H1 (cell line): ENCODE data around the gene SLC15A3. TPM values are rescaled to one million over a fixed set of nuclear protein-coding genes. Genes with fewer than 3 reads are reported as not detected.
A peak's percentile ranks its signal among the peaks of the same experiment; 100 is the strongest.

Experiments used
- EP300 ChIP-seq, 2 experiments: IDR thresholded peaks; 1 replicate in 1 of 2; 2 replicates in 1 of 2; pipeline ENCODE4 v1.6.1; 2011 to 2012; ENCODE audit warnings: low read depth in 2 of 2, low read length in 2 of 2, mild to moderate bottlenecking in 2 of 2, borderline replicate concordance in 1 of 2, inconsistent platforms in 1 of 2, moderate library complexity in 1 of 2
- GABPA ChIP-seq: IDR thresholded peaks from 2 replicates; pipeline ENCODE4 v1.6.1; 2011; ENCODE audit warnings: mild to moderate bottlenecking, low read length, moderate library complexity, borderline replicate concordance; ENCODE audit not compliant: insufficient read depth
- NANOG ChIP-seq: IDR thresholded peaks from 2 replicates; pipeline ENCODE4 v1.6.1; 2011; ENCODE audit warnings: low read length, low read depth, mild to moderate bottlenecking, inconsistent platforms; ENCODE audit not compliant: insufficient read depth, poor library complexity, severe bottlenecking
- SIRT6 ChIP-seq: IDR thresholded peaks from one replicate; pipeline ENCODE4 v1.7.1; 2012; ENCODE audit warnings: low read length, inconsistent platforms
- SP1 ChIP-seq: IDR thresholded peaks from 2 replicates; pipeline ENCODE4 v1.6.1; 2011; ENCODE audit warnings: low read depth, low read length
- polyA plus RNA-seq, 7 experiments: library from polyadenylated mRNA; depleted of rRNA in 3 of 7; stranded (reverse) in 5 of 7; unstranded in 2 of 7; fragments of >200 nt in 5 of 7; fragments of 200-250 nt in 2 of 7; gene quantifications; 1 replicate in 5 of 7; 2 replicates in 1 of 7; 4 replicates in 1 of 7; pipeline versions ENCODE4 v1.2.1 to v1.2.3, GENCODE V29; 2011 to 2013; ENCODE audit warnings: missing spikeins in 2 of 7, mixed read lengths in 2 of 7
- total RNA-seq: library from RNA; stranded (reverse); fragmentation: NEBNext Ultra II Directional; extraction: Animal tissue kit (Norgen Biotek cat#: 25700); gene quantifications from 2 replicates; pipeline ENCODE4 v1.2.1, GENCODE V29; 2021
- TF ChIP-seq, protein P1 (sequence below), 3 experiments: IDR thresholded peaks; 1 replicate in 2 of 3; 2 replicates in 1 of 3; pipeline versions ENCODE4 v1.5.1 to v1.6.1; 2011; ENCODE audit warnings: low read length in 3 of 3, mild to moderate bottlenecking in 3 of 3, inconsistent platforms in 2 of 3, low read depth in 1 of 3, moderate library complexity in 1 of 3; ENCODE audit not compliant: insufficient read depth in 1 of 3; ENCODE audit errors: control extremely low read depth in 1 of 3
- TF ChIP-seq, protein P2 (sequence below): IDR thresholded peaks from 2 replicates; pipeline ENCODE4 v1.6.1; 2012; ENCODE audit warnings: low read length, inconsistent platforms

SLC15A3 gene
- total and polyA plus RNA-seq, 2 of the 8 experiments (the other 6 are each of a cell fraction or from before 2014, with no cell fraction given) = 25.8 to 31.0 TPM

DNA sequence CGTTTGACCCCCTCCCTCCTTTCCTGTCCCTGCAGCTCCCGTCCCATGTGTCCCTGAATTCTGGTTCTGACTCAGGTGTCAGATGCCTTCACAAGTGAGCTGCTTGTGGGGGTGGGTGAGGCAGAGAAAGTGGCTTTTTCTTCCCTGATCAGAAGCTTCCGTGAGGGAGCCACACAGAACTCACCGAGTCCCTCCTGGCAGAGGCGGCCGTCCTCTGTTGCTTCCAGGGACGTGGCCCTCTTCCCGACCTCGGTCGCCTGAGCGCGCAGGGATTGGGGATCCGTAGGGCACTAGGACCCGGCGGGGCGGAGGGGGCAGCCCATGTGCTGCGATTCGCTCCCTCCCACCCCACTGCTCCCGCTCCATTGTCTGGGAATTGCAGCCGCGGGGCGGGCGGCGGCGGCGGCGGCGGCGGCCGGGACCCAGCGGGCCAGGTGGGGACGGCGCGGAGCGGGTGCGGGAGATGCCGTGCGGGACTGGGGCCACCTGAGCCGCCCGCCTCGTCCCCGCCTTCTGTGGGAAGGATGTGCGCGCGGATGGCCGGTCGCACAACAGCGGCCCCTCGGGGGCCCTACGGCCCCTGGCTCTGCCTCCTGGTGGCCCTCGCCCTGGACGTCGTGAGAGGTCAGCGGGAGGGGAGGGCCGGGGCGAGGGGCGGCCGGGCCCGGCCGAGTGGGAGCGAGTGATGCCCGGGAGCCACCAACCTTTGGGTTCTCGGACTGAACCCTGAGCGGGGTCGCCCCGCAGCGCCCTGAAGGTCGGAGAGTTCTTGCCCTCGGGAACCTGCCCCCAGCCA lies 27.7 kb downstream of the SLC15A3 start, which contains the start of gene TMEM132A (continued):
- TF ChIP-seq, protein P1, sequence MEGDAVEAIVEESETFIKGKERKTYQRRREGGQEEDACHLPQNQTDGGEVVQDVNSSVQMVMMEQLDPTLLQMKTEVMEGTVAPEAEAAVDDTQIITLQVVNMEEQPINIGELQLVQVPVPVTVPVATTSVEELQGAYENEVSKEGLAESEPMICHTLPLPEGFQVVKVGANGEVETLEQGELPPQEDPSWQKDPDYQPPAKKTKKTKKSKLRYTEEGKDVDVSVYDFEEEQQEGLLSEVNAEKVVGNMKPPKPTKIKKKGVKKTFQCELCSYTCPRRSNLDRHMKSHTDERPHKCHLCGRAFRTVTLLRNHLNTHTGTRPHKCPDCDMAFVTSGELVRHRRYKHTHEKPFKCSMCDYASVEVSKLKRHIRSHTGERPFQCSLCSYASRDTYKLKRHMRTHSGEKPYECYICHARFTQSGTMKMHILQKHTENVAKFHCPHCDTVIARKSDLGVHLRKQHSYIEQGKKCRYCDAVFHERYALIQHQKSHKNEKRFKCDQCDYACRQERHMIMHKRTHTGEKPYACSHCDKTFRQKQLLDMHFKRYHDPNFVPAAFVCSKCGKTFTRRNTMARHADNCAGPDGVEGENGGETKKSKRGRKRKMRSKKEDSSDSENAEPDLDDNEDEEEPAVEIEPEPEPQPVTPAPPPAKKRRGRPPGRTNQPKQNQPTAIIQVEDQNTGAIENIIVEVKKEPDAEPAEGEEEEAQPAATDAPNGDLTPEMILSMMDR (IDR thresholded peaks at IDR 0.05; ENCODE audit: control extremely low read depth in 1 of 3, insufficient read depth in 1 of 3, low read depth in 1 of 3, low read length in 3 of 3) = no peak
- TF ChIP-seq NANOG (no peak), SP1 (no peak), GABPA (no peak), SIRT6 (no peak), EP300 (IDR thresholded peaks at IDR 0.05; ENCODE audit: borderline replicate concordance in 1 of 2, low read depth in 2 of 2, low read length in 2 of 2) (peak in 1 of 2 experiments; percentile 27; a peak in 1 of 3 replicates)
- TF ChIP-seq, protein P2, sequence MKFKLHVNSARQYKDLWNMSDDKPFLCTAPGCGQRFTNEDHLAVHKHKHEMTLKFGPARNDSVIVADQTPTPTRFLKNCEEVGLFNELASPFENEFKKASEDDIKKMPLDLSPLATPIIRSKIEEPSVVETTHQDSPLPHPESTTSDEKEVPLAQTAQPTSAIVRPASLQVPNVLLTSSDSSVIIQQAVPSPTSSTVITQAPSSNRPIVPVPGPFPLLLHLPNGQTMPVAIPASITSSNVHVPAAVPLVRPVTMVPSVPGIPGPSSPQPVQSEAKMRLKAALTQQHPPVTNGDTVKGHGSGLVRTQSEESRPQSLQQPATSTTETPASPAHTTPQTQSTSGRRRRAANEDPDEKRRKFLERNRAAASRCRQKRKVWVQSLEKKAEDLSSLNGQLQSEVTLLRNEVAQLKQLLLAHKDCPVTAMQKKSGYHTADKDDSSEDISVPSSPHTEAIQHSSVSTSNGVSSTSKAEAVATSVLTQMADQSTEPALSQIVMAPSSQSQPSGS = no peak
